Measurements from ENCODE around the gene CHAT.

The CHAT gene

DNA sequence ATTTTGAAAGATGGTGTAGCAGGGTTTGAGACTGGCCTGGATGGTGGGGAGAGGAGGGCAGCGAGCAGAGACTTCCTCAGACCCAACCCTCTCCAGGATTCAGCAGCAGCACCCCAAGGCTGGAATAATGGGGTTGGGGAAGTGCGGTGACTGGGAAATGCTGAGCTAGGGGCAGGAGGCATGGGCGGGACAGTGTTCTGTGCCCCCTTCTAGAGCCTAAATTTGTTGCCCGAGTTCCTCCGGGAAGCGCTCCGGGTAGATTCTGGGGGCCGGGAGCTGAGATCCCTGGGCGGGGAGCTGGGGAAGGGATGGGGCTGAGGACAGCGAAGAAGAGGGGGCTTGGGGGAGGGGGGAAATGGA lies at the start of gene CHAT:
Gene CHAT, plus strand, starts transcription at position 156 of the 360 bp plus-strand sequence. Its CDS starts 153 bp downstream, at position 309.
- DNase-seq: no peak

DNA sequence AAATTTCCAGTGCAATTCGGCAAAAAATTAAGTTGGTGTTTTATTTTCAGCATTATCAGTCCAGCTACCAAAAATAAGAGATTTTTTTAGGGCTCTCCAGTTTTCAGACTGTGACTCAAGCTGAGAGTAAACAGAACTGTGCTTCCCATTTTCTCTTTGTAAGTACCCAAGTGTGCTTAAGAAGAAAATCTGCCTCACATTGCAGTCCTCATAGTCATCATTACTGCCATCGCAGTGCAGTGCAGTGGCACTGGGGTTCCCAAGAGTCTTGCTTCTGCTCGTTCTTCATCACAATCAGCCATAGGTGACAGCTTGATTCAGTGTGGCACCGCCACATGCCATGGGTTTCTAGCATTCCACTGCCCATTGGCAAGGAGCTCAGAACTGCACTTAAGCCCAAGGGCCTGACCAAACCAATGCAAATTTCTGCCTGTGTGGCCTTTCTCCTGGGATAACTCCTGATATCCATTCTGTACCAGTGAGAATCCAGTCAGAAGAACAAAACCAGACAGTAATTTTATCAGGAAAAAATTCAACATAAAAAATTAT lies 49.3 kb upstream of the CHAT start:
- no peak for DNase-seq

DNA sequence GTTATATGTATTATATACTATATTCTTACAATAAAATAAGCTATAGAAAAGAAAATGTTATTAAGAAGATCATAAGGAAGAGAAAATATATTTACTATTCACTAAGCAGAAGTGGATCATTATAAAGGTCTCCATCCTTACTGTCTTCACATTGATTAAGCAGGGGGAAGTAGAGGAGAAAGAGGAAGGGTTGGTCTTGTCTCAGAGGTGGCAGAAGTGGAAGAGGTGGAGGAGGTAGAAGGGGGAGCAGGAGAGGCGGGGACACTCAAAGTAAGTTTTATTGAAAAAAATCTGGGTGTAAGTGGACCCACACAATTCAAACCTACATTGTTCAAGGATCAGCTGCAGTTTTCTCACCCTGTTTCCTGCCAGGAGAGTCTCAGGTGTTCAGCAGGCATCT lies 46.0 kb upstream of the CHAT start:
- no peak for DNase-seq

DNA sequence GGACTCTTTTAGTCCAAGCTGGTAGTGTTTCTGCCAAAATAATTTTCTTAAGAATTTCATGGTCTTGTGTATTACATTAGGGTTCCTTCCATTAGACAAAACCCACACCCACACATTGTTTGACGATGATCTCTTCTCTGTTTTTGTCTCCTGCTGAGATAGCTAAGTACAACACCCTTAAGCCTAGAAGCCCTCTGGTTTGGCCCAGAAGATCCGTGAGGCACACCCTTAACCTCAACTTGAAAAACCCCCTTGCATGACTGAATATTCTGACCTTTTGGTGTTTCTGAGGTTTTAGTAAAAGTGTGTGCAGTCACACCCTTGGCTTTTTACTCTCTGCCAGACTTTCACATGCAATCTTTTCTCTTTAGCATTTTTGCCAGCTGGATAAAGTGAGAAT lies 45.6 kb upstream of the CHAT start:
- no peak for DNase-seq

DNA sequence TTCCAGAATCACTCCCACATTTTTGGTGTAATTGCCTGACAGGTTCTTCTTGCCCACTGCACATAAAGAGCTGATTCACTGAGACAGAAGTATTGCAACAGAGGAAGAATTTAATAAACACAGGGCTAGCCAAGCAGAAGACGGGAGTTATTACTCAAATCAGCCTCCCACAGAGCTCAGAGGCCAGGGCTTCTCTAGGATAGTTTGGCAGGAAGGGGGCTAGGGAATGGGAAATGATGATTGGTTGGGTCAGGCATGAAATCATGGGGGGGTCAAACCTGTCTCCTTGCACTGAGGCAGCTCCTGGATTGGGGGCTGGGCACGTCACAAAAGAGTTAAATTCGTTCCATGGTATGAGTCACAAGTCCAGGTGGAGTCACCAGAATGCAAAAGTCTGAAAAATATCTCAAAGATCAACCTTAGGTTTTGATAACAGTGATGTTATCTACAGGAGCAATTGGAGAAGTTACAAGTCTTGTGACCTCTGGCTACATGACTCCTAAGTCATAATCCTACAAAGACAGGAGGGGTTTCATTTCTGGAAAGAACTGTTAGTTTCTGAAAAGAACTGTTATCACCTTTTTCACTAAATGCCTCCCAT lies 44.7 kb upstream of the CHAT start:
- no peak for DNase-seq

DNA sequence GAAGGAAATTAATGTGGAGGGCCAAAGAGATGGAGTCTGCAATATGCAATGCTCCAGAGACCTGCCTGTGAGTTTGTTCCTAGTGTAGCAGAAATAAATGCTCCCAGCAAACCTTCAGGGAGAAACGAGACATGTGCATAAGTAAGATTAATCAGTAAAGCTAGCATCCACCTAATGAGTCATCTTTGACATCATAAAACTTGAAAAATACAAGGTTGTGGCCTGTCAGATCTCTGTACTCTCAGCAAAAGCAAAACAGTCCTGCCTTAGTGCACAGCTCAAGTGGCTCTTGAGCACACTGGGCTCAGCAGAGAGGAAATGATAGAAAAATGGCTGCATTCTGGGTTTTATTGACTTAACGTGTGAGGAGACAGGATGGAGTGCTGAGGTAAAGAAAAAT lies 42.4 kb upstream of the CHAT start:
- no peak for DNase-seq

DNA sequence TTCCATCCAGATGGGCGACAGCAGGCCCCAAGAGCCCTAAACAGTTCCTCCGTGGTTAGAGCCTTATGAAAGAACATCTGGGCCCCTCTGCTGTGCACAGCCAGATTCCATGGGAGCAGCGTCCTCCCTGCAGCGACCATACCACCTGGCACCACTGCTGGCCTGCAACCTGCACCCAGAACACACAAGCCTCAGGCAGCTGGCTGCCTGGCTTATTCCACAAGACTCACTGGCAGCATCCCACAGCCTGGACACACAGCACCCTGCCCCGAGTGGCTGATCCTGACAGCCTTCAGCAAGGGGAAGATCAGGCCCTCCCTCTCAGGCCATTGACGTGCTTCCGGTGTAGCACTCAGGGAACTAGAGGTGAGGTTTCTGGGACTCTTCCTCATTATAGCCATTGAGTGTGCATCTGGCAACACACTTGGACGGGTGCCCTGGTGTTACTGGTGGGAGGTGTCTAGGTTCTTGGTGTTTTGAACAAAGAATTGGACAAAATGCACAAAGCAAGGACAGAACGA lies 41.2 kb upstream of the CHAT start:
- DNase-seq: no peak

DNA sequence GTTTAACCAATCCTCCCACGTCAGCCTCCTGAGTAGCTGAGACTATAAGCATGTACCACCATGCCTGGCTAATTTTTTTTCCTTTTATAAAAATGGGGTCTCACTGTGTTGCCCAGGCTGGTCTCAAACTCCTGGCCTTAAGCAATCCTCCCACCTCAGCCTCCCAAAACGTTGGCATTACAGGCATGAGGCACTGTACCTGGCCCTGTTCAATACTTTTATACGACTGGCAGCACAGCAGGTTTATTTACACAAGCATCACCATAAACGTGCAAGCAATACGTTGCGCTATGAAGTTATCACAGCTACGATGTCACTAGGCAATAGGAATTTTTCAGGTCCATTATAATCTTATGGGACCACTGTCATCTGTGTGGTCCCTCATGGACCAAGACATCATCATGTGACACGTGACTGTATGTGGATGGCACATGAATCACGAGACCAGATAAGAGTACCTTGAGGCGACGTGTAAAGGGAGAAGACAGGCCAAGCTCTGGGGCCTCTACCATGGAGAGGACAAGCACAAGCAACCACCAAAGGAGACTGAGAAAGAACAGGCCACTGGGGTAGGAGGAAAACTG lies 38.3 kb upstream of the CHAT start:
- no peak for DNase-seq

DNA sequence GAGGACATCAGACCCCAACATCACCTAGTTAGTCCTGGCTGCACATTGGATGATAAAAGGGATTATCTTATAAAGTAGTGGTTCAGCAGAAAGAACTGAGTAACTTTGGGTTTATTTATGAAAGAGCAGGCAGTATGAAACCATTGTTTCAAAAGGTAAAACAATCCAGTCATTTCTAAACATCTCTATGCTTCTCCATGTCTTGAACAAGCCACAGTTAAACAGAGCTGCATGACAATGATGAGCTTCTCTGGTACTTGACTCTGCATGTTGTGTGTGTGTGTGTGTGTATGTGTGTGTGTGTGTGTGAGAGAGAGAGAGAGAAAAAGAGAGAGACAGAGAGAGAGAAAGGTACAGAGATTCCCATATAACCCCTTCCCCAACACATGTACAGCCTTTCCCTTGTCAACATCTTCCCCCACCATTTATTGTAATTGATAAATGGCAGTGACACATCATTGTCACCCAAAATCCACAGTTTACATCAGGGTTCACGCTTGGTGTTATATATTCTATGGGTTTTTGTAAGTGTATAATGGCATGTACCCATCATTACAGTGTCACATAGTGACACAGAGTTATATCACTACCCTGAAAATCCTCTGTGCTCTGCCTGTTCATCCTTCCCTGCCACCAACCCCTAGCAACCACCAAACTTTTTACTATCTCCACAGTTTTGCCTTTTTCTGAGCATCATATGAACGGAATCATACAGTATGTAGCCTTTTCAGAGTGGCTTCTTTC lies 36.5 kb upstream of the CHAT start:
- DNase-seq: no peak

DNA sequence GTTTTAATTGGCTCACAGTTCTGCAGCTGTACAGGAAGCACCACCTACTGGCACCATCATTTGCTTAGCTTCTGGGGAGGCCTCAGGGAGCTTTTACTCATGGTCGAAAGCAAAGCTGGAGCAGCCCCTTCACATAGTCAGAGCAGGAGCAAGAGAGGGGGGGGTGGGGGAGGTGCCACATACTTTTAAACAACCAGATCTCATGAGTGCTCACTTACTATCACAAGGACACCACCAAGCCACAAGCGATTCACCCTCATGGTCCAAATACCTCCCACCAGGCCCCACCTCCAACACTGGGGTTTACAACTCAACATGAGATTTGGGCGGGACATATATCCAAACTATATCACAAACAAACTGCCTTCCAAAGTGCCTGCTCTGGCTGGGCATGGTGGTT lies 35.4 kb upstream of the CHAT start:
- DNase-seq: no peak

DNA sequence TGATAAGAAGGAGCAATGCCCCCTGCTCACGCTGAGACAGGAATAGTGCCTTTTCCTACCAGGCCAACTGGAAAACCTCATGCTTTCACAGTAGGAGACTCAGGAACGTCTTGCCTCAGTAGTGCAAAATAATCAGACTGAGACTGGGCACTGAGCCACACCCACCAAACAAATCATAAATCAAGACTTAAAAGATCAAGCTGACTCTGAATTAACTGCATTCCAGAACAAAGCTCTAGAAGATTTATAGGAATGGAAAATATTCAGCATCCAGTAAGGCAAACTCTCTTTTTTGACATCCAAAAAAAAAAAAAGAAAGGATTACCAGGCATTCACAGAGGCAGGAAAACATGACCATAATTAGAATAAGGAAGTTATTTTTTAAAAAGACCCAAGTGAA lies 34.2 kb upstream of the CHAT start:
- no peak for DNase-seq

DNA sequence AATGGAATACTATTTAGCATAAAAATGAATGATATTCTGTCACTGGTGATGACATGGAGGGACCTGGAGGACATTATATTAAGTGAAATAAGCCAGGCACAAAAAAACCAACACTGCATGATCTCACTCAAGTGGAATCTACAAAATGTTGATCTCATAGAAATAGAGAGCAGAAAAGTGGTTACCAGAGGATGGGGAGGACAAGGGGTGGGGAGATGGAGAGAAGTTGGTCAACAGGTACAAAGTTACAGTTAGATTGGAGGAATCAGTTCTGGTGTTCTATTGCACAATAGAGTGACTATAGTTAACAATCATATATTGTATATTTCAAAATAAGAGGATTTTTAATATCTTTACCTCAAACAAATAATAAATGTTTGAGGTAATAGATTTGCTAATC lies 28.4 kb upstream of the CHAT start:
- no peak for DNase-seq

DNA sequence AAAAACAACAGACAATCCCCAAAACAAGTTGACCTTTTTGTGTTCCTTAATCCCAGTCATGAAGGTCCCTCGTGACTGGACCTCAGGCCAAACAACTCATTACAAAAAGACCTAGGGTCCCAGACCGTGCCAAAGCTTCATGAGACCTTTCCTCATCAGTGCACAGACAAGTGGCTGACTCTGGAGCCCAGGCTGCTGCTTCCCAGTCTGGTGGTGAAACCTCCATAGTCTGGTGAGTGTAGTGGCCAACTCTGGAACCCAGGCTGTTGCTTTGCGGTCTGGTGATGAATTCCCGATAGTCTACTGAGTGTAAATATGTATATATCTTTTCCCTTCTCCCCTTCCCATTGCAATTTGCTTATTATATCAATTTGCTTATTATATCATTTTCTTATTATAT lies 25.9 kb upstream of the CHAT start:
- no peak for DNase-seq

DNA sequence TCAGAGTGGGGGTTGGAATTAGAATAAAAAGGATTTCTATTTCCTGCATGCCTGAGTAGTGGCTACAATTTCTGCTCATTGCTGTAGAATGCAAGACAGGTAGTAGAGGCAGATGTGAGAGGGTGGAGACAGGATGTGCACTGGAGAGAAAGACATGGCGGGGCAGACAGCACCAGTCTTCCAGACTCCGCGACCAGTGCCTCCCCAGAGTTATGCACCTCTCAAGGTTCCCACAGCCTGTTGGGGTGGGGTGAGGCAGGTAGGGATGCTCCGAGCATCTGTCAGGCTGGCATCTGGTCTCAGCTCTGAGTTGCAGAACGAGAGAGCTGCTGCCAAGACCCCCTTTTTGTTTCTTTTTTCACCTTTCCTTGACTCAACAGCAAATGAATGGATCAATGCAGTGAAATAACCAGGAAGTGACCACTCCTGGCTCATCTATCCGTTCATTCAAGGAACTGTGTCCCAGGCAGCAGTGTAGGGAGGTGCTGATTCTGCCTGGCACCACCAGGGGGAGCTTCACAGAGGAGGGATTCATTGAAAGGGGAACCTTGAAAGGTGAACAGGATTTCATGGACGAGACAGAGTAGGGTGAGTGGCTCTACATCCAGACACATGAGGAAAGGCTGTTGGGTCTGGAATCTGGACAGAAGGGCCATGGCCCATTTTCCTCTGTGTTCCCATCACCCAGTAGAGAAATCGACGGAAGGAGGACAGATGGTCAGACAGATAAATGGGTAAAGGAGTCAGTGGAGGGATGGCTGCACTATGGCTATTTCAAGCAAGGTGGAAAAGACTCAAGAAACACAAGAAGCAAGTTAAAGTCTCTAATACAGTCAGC lies 20.9 kb upstream of the CHAT start:
- DNase-seq: peak; percentile 49

DNA sequence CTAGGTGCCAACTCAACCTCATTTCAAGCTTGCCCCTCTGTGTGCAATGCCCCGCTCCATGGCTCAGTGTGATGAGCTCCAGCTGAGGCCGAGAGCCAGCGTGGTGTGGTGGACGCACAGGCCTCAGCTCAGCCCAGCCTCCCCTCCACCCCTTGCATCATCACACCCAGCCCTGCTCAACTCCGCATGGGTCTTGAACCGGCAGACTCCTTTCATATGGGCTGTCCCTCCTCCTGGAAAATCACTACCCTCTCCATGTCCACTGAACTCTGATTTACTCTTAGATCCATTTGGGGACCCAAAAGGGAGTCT lies 20.3 kb upstream of the CHAT start:
- DNase-seq: no peak

DNA sequence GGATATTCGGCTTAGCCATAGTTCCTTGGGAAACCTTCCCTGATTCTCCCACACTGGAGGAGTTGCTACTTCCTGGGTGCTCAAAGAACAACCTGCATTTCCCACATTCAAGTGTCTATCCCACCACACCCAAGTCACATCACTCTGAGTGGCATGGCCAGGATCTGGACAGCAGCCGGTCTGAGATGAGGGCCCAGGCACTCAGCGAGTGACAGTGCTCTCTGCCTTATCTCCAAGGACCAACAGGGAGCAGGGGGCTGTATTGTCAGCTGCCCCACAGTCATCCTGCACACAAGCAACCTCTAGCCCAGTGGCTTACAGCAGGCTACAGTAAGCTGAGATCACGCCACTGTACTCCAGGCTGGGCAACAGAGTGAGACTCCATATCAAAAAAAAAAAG lies 19.8 kb upstream of the CHAT start:
- no peak for DNase-seq

DNA sequence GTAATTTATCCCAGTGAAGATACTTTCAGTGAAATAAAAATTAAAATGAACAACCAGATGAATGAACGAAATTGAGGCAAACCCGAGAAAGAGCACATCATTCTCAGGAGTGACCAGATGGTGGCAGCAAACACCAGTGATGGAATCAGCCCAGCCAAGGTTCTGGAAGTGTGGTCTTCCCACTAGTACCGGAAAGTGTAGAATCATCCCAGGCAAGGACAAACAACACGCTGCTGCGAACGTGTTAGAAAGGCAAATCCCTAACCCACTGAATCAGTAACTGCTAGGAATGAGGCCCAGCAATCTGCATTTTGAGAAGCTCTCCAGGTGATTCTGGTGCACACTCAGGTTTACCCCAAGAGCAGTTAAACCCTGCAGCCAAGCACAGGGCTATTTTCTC lies 19.2 kb upstream of the CHAT start:
- DNase-seq: peak; percentile 15

DNA sequence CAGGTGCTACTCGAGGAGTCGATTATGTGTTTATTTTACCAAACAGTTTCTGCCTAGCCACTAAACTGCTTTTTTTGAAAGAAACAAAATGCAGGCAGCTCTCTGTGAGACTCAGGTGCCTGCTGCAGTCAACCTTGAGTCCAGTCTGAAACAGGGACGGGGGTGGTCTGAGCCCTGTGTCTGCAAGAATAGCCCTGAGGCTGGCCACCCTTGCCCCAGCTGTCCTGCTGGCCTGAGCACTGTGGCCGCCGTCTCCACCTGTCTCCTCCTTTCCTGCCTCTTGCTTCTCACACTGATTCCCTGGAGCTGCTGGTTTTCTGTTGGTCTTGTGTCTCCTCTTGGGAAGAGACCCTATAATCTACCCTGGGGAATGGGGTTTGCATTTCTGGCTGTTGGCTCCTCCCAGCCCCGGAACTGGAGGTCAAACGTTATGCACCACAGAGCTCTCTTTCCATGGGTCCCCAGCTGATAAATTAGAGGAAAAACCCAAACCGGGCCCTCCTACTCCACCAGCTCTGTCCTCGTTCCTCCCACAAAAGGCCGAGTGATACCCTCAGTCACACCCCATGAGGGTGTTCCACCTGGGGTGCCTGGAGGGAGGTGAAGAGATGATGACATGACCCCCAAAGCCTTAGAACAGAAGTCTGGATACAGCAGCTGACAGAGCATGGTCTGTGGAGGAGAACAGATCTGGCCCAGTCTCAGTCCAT lies 18.7 kb upstream of the CHAT start:
- DNase-seq: no peak

DNA sequence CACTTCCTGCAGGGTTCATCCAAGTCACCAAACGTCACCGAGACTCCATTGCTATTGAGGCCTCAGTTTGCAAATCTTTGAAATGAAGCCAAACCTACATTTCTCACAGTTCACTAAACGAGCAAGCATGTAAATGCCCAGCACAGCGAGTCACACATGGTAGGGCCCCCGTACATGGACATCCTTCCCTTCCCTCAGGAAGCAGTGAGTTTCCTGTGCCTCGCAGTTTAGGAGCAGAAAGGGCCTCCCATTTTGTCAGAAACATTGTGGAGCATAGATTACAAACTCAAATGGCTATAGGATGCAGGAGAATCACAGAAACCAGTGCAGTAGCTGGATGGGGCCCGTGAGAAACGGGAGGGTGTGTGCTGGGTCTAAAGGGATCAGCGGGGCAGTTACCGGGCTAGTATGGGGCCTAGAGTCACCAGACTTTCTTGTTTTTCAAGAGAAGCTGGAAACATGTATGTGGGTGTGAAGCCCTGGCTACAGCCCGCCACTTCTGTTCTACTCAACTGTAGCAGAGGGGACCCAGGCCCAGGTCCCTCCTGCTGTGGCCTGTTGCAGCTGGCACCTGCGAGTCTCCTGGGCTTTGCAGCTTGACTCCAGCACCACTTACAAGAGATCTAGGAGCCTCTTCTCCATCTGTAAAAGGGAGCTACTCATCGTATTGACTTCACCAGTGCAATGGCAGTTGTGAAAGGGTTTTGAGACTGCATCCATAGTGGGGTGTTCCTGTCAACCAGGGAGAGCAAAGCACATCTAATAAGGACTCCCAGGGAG lies 17.9 kb upstream of the CHAT start:
- DNase-seq: no peak

DNA sequence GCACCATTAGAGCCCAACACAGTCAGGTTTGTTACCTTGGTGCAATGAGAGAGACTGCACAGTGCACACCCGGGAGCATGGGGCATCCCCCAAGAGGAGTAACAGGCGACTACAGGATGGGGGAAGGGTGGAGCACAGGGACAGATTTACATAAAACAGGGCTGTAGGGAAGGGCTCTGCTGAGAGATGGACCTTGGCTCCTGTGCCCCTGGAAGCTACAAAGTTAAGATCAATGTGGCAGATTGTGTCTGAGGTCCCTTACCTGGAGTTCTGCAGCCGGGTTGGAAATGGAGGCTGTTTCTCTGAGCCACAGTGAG lies 17.4 kb upstream of the CHAT start:
- no peak for DNase-seq

DNA sequence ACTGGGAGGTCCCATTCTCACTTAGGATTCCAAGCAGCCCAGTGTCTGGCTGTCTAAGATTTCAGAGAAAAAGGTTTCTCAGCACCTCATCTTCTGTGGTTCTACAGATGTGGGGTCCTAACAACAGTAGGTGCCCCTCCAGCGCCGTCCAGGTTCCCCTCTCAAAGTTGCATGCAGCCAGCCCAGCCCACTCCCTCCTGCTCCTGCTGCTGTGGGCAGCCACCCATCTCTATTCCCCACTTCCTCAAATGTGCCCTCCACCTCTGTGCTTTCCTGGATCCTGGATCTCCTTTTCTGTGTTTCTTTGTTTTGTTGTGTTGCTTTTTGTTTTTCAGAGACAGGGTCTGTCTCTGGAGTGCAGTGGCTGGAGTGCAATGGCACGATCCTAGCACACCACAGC lies 17.0 kb upstream of the CHAT start:
- no peak for DNase-seq
